GM12875 (cell line): ENCODE measurements around the gene SMG9.
A peak's percentile ranks its signal among the peaks of the same experiment; 100 is the strongest.

Experiments used
- H3K4me3 ChIP-seq: one replicate; pipeline ENCODE4 v1.5.1; 2011; ENCODE audit warnings: low read depth, low read length, control low read depth
- TF ChIP-seq, protein P1 (sequence below): IDR thresholded peaks from 2 replicates; pipeline ENCODE4 v1.5.1; 2011; ENCODE audit warnings: low read depth, mild to moderate bottlenecking, control low read depth, inconsistent platforms, low read length, moderate library complexity, borderline replicate concordance; ENCODE audit not compliant: insufficient read depth

SMG9 gene

DNA sequence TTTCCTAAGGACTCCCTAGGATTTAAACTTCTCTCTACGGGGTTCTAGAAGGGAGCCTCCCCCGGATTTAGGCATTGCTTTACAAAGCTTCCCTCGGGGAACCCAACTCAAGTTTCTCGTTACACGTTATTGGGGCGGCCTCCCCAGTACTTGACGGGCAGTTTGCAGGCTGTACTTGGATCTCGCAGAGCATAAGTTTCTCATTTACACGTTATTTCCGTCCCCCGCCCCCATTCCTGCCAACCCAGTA, 584 bp downstream of the SMG9 start:
- H3K4me3 ChIP-seq, result peak overlapping the region; percentile 51
- TF ChIP-seq, protein P1, sequence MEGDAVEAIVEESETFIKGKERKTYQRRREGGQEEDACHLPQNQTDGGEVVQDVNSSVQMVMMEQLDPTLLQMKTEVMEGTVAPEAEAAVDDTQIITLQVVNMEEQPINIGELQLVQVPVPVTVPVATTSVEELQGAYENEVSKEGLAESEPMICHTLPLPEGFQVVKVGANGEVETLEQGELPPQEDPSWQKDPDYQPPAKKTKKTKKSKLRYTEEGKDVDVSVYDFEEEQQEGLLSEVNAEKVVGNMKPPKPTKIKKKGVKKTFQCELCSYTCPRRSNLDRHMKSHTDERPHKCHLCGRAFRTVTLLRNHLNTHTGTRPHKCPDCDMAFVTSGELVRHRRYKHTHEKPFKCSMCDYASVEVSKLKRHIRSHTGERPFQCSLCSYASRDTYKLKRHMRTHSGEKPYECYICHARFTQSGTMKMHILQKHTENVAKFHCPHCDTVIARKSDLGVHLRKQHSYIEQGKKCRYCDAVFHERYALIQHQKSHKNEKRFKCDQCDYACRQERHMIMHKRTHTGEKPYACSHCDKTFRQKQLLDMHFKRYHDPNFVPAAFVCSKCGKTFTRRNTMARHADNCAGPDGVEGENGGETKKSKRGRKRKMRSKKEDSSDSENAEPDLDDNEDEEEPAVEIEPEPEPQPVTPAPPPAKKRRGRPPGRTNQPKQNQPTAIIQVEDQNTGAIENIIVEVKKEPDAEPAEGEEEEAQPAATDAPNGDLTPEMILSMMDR, result no peak

DNA sequence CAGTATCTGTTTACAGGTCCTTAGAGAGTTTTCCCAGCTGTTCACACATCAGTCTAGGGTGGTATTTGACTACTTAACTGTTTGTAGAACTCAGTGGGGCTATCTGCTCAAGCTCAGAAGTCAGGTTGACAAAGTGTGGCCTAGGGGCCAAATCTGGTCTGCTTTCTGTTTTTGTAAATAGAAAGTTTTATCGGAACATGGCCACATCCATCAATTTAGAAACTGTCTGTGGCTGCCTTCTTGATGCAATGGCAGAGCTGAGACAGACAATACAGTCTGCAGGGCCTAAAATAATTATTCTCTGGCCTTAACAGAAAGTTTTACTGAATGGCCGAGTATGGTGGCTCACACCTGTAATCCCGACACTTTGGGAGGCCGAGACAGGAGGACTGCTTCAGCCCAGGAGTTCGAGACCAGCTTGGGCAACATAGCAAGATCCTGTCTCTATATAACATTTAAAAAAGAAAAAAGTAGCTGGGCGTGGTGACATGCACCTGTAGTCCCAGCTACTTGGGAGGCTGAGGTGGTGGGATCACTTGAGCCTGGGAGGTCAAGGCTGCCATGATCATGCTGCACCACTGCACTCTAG, 2.4 kb downstream of the SMG9 start:
- no peak overlapping the region for H3K4me3 ChIP-seq

DNA sequence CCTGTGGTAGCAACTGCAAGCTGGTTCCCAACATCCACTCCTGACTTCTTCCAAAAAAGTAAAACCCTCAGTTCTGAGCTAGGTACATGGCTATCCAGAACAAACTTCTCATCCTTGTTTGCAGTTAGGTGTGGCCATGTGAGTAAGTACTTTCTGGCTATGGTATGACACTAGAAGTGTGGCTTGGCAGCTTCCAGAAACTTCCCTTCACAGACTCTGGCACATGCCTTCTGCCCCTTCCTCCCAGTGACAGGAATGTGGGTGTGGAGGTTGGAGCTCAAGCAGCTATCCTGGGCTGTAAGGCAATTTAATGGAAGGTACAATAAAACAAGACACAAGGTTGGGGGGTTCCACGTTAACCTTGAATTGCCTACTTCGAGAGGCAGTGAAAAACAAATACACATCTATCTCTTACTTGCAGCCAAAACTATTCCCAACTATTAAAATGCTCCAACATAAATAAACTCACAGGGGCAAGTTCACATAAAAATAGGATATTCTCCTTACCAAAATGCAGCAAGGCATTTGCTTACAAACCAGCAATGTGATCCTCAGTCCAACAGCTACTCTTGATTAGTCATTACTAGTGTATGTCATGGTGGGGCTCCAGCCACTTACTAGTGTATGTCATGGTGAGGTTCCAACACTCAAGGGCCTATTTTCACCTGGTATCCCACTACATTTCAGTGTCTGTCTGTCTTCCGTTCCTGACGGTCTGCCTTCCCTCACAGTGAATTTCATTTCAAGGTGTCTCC, 3.1 kb downstream of the SMG9 start:
- no peak overlapping the region for H3K4me3 ChIP-seq
- TF ChIP-seq, protein P1, result no peak

More for the DNA sequence above, 2.4 kb downstream of the SMG9 start:
- TF ChIP-seq, protein P1, result no peak

DNA sequence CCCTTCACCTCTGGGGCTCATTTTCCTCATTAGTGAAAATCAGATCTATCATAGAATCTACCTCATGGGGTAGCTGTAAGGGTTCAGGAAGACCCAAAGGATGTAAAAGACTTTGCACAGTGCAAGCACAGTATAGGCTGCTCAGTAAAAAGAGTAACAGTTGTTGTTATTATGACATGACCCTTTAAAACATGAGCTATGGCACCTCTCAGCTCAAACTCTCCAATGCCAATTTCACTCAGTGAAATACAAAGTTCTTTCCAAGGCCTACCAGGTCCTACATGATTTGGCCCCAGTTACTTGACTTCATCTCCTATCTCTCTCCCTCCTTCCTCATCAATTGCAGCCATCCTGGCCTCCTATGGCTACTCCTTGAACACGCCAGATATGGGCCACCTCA, 4.9 kb downstream of the SMG9 start:
- TF ChIP-seq, protein P1, result no peak
- H3K4me3 ChIP-seq, result no peak overlapping the region

DNA sequence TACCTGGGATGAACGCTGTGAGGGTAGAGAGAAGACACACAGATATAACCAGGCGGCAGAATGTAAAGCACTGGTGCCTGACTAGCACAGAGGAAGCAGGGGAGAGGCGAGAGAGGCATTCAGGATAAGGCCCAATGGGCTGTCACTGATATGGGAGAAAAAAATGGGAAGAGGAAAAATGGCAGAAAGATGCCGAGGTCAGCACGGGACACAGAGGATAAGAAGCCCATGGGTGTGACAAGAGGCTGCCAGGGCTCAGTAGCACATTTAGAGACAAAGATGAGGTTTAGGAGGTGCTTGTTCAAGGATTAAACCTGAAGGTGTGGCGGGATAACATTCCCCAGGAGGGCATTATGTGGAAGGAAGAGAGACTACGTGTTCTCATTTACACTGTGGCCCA, 5.6 kb downstream of the SMG9 start:
- H3K4me3 ChIP-seq, result no peak overlapping the region
- TF ChIP-seq, protein P1, result no peak

DNA sequence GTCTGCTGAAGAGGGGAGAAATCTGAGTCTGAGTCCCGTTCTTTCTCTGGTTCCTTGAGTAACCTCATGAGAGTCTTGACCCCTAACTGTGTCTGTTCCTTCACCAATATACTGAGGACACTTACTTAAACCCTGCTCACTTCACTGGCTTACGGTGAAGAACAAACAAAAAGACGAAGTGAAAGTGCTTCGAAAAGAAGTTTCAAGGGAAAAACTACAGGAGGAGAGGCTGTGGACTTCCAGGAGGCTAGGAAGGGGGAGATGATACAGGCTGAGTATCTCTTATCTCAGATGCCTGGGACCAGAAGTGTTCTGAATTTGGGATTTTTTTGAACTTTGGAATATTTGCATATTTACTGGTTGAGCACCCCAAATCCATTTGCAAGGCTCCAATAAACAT, 6.1 kb downstream of the SMG9 start:
- H3K4me3 ChIP-seq, result no peak overlapping the region
- TF ChIP-seq, protein P1, result no peak

DNA sequence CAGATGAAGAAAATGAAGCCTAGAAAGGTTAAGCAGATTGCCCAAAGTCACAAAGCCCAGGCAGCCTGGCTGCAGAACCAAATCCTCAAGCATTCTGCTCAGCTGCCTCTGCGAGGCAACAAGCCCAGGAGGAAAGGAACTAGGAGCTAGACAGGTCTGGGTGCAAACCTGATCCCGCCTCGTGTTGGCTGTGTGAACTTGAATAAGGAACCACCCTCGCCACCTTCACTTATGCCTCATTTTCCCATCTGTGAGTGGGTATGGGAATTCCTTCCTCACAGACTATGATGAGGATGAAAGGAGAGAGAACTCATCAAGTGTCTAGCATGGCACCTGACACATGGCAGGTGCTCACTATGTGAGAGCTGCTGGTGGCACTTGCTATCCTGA, 6.6 kb downstream of the SMG9 start:
- H3K4me3 ChIP-seq, result no peak overlapping the region
- TF ChIP-seq, protein P1, result no peak
